GM12878 (cell line): ENCODE measurements around the gene DCTN5. TPM values are rescaled to one million over a fixed set of nuclear protein-coding genes. Genes with fewer than 3 reads are reported as not detected.

Experiments
- ATAC-seq: fragments of 200-7000 bp; cut with Tn5 transposase; 3 replicates; pipeline ENCODE4 v1.9.1; 2020; ENCODE audit warnings: mild to moderate bottlenecking, moderate library complexity
- BruUV-seq: library from RNA; stranded (reverse); fragments of 400-500 nt; replicated peaks from 2 replicates; lab custom pipeline; 2021; lab: Mats Ljungman, UMichigan
- CTCF ChIA-PET: fragments of 300-600 bp; sonication (Branson Sonifier 250); formaldehyde crosslinking; extraction: SDS; loops from one replicate; lab custom pipeline; 2021; ENCODE audit warnings: inconsistent platforms; lab: Yijun Ruan, JAX
- POLR2A ChIA-PET: fragments of 350-600 bp; formaldehyde crosslinking; extraction: SDS; loops from one replicate; lab custom pipeline; 2021; ENCODE audit warnings: inconsistent platforms; lab: Charles Lee
- RAD21 ChIA-PET: fragments of 300-600 bp; sonication (Branson Sonifier 250); formaldehyde crosslinking; loops from one replicate; lab custom pipeline; 2023; ENCODE audit warnings: antibody characterized with exemption; ENCODE audit not compliant: unreplicated experiment; lab: Charles Lee
- SMC1A ChIA-PET: fragments of 300-600 bp; sonication (Branson Sonifier 250); formaldehyde crosslinking; loops from one replicate; lab custom pipeline; 2023; ENCODE audit not compliant: unreplicated experiment, uncharacterized antibody; lab: Charles Lee
- DNase-seq: peaks from one replicate; pipeline ENCODE4 v3.0.0-alpha.2; 2011; ENCODE audit warnings: low read depth, low spot score
- FAIRE-seq: peaks from 3 replicates; lab custom pipeline; 2011; peaks lifted over from hg19 to GRCh38; lab: Jason Lieb, UNC
- H2AFZ ChIP-seq: 2 replicates; pipeline ENCODE4 v1.6.0; 2011; ENCODE audit warnings: low read depth, low read length, control low read depth; ENCODE audit not compliant: control insufficient read depth
- H3K27ac ChIP-seq: 2 replicates; pipeline ENCODE4 v1.5.1; 2011; ENCODE audit warnings: control low read depth; ENCODE audit not compliant: control insufficient read depth, insufficient read depth
- H3K27me3 ChIP-seq, 2 experiments: replicated peaks in 1 of 2; 2 replicates each; pipeline versions ENCODE4 v1.6.0 to v1.6.1; 2011; ENCODE audit warnings: low read length in 1 of 2; ENCODE audit not compliant: control insufficient read depth in 2 of 2, insufficient read depth in 2 of 2
- H3K36me3 ChIP-seq, 2 experiments: 2 replicates each; pipeline ENCODE4 v1.5.1; 2011; ENCODE audit warnings: low read length in 1 of 2; ENCODE audit not compliant: control insufficient read depth in 2 of 2, insufficient read depth in 2 of 2
- H3K4me1 ChIP-seq: 2 replicates; pipeline ENCODE4 v1.6.1; 2011; ENCODE audit warnings: mild to moderate bottlenecking, low read length, moderate library complexity, mixed read lengths; ENCODE audit not compliant: control insufficient read depth, insufficient read depth
- H3K4me2 ChIP-seq: 2 replicates; pipeline ENCODE4 v1.6.0; 2011; ENCODE audit warnings: control low read depth; ENCODE audit not compliant: control insufficient read depth, insufficient read depth
- H3K4me3 ChIP-seq: fragments of 200-600 bp; sonication (generic); 2 replicates; pipeline ENCODE4 v1.5.1; 2016
- H3K79me2 ChIP-seq: 2 replicates; pipeline ENCODE4 v1.6.0; 2011; ENCODE audit warnings: low read length; ENCODE audit not compliant: control insufficient read depth, insufficient read depth
- H3K9ac ChIP-seq: 2 replicates; pipeline ENCODE4 v1.8.0; 2011; ENCODE audit warnings: low read length, control low read depth, mixed read lengths; ENCODE audit not compliant: control insufficient read depth, insufficient read depth
- H3K9me3 ChIP-seq: replicated peaks from 3 replicates; pipeline ENCODE4 v1.5.1; 2011; ENCODE audit warnings: mild to moderate bottlenecking, low read length; ENCODE audit not compliant: control insufficient read depth, insufficient read depth
- H4K20me1 ChIP-seq: 2 replicates; pipeline ENCODE4 v1.6.0; 2011; ENCODE audit not compliant: control insufficient read depth, insufficient read depth
- ETV6 ChIP-seq, 2 experiments: fragments of 450-650 bp in 1 of 2; IDR thresholded peaks in 1 of 2; conservative IDR thresholded peaks in 1 of 2; 2 replicates each; pipeline ENCODE4 v1.6.1; 2014; ENCODE audit warnings: antibody characterized with exemption in 1 of 2, borderline replicate concordance in 1 of 2, low read depth in 1 of 2, mild to moderate bottlenecking in 1 of 2, moderate library complexity in 1 of 2
- FOXM1 ChIP-seq: IDR thresholded peaks from 2 replicates; pipeline ENCODE4 v1.6.1; 2012; ENCODE audit warnings: low read depth, mild to moderate bottlenecking, inconsistent platforms, low read length, moderate library complexity
- JUND ChIP-seq: IDR thresholded peaks from 2 replicates; pipeline ENCODE4 v1.6.1; 2012; ENCODE audit warnings: low read depth, mild to moderate bottlenecking, low read length, improper control_type of control experiment, moderate library complexity
- PAX5 ChIP-seq: IDR thresholded peaks from 2 replicates; pipeline ENCODE4 v1.6.1; 2011; ENCODE audit warnings: low read depth, low read length, borderline replicate concordance
- SIX5 ChIP-seq: IDR thresholded peaks from 2 replicates; pipeline ENCODE4 v1.6.1; 2011; ENCODE audit warnings: mild to moderate bottlenecking, low read depth, low read length, moderate library complexity; ENCODE audit not compliant: severe bottlenecking
- ZBED1 ChIP-seq: IDR thresholded peaks from 2 replicates; pipeline ENCODE4 v1.6.1; 2016; ENCODE audit warnings: borderline replicate concordance
- WGBS: methylation state at CpG from one replicate; pipeline ENCODE4 v1.1.6; 2016; ENCODE audit warnings: low lambda C conversion rate; ENCODE audit not compliant: insufficient replicate concordance, insufficient coverage; ENCODE audit errors: missing lambda C conversion rate; 5-methylcytosine and 5-hydroxymethylcytosine counted together
- in situ Hi-C: fragments of 300-500 bp; cut with MboI; formaldehyde crosslinking; loops from 9 replicates; pipeline ENCODE4 v1.14.3; 2018; ENCODE audit warnings: mixed read lengths
- intact Hi-C: fragments of 100-400 bp; cut with micrococcal nuclease; formaldehyde crosslinking; loops from one replicate; pipeline ENCODE4 v1.14.2; 2022; ENCODE audit not compliant: unreplicated experiment
- polyA plus RNA-seq, 11 experiments: library from polyadenylated mRNA; depleted of rRNA in 4 of 11; unstranded in 6 of 11; stranded (reverse) in 5 of 11; fragments of >200 nt; fragmentation: Nextera tagmentation in 4 of 11; fragmentation: Illumina TruSeq in 1 of 11; extraction: Ambion mirVana in 4 of 11; extraction: Trizol in 1 of 11; gene quantifications; 1 replicate in 1 of 11; 2 replicates in 10 of 11; pipeline versions ENCODE4 v1.2.1 to v1.2.3, GENCODE V29; 2011 to 2016; ENCODE audit warnings: inconsistent platforms in 2 of 11, missing spikeins in 2 of 11, low read depth in 1 of 11
- total RNA-seq, 4 experiments: library from RNA; depleted of rRNA in 3 of 4; stranded (reverse); fragments of >200 nt in 3 of 4; fragmentation: Illumina TruSeq in 1 of 4; extraction: Trizol in 1 of 4; gene quantifications; 2 replicates each; pipeline versions ENCODE4 v1.2.1 to v1.2.3, GENCODE V29; 2013 to 2021
- TF ChIP-seq, protein P1 (sequence below): fragments of 450-650 bp; IDR thresholded peaks from 2 replicates; pipeline ENCODE4 v1.6.1; 2017; ENCODE audit warnings: antibody characterized with exemption, mild to moderate bottlenecking, moderate library complexity
- TF ChIP-seq, protein P2 (sequence below): fragments of 450-650 bp; IDR thresholded peaks from 2 replicates; pipeline ENCODE4 v1.6.1; 2016; ENCODE audit warnings: mild to moderate bottlenecking, moderate library complexity, borderline replicate concordance
- TF ChIP-seq, protein P3 (sequence below): IDR thresholded peaks from 2 replicates; pipeline ENCODE4 v1.6.1; 2012; ENCODE audit warnings: improper control_type of control experiment, low read depth, low read length; ENCODE audit not compliant: insufficient replicate concordance

Gene DCTN5
- total and polyA plus RNA-seq, 10 of the 15 experiments (the other 5 are each of a cell fraction or from before 2014, with no cell fraction given): 49.1 to 153 (median 81.4) TPM

DNA sequence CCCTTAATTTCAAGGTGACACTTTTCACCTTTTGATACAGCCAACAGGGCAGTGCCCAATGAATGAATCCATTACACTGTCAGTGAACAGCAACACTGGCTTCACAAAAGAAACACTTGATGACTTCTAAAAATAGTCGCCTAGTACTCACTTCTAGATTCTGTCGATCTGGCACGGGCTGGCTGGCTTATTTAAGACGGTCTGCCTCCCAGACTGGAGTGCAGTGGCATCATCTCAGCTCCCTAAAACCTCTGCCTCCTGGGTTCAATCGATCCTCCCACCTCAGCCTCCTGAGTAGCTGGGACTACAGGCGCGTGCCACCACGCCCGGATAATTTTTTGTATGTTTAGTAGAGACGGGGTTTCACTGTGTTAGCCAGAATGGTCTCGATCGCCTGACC is 47.1 kb upstream of the DCTN5 start:
- Histone ChIP-seq H3K9ac (no peak overlapping the region), H3K36me3 (peaks cover 6 to 18% of the 10 kb centered on the region in 2 experiments), H4K20me1 (no peaks in the 10 kb centered on the region; the same call in 1 of the 2 replicates), H3K4me1 (peaks cover 16% of the 10 kb centered on the region), H3K79me2 (peaks cover 47% of the 10 kb centered on the region), H3K9me3 (no peaks in the 10 kb centered on the region), H3K4me3 (peak overlapping the region; percentile 82; the same call in 1 of the 2 replicates), H2AFZ (no peak overlapping the region), H3K27me3 (no peaks in the 10 kb centered on the region), H3K27ac (no peak overlapping the region), H3K4me2 (peak overlapping the region; percentile 64)
- WGBS: over 99% methylated on average over 12 of the region's 12 CpGs
- ChIA-PET CTCF (interaction anchor here (1.5 kb wide), 1 partner anchor 34 kb away, joined by 3 read pairs; no protein-coding TSS in a partner anchor), RAD21 (no interaction called here), SMC1A (no interaction called here), POLR2A (no interaction called here)
- DNase-seq: no peak
- ATAC-seq: no peak
- no peak for FAIRE-seq
- in situ Hi-C loops (no loop called here), intact Hi-C loops (no loop called here)
- no TSS peak for BruUV-seq
- TF ChIP-seq FOXM1: no peak
- TF ChIP-seq, protein P1, sequence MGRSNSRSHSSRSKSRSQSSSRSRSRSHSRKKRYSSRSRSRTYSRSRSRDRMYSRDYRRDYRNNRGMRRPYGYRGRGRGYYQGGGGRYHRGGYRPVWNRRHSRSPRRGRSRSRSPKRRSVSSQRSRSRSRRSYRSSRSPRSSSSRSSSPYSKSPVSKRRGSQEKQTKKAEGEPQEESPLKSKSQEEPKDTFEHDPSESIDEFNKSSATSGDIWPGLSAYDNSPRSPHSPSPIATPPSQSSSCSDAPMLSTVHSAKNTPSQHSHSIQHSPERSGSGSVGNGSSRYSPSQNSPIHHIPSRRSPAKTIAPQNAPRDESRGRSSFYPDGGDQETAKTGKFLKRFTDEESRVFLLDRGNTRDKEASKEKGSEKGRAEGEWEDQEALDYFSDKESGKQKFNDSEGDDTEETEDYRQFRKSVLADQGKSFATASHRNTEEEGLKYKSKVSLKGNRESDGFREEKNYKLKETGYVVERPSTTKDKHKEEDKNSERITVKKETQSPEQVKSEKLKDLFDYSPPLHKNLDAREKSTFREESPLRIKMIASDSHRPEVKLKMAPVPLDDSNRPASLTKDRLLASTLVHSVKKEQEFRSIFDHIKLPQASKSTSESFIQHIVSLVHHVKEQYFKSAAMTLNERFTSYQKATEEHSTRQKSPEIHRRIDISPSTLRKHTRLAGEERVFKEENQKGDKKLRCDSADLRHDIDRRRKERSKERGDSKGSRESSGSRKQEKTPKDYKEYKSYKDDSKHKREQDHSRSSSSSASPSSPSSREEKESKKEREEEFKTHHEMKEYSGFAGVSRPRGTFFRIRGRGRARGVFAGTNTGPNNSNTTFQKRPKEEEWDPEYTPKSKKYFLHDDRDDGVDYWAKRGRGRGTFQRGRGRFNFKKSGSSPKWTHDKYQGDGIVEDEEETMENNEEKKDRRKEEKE: no peak
- TF ChIP-seq, protein P2, sequence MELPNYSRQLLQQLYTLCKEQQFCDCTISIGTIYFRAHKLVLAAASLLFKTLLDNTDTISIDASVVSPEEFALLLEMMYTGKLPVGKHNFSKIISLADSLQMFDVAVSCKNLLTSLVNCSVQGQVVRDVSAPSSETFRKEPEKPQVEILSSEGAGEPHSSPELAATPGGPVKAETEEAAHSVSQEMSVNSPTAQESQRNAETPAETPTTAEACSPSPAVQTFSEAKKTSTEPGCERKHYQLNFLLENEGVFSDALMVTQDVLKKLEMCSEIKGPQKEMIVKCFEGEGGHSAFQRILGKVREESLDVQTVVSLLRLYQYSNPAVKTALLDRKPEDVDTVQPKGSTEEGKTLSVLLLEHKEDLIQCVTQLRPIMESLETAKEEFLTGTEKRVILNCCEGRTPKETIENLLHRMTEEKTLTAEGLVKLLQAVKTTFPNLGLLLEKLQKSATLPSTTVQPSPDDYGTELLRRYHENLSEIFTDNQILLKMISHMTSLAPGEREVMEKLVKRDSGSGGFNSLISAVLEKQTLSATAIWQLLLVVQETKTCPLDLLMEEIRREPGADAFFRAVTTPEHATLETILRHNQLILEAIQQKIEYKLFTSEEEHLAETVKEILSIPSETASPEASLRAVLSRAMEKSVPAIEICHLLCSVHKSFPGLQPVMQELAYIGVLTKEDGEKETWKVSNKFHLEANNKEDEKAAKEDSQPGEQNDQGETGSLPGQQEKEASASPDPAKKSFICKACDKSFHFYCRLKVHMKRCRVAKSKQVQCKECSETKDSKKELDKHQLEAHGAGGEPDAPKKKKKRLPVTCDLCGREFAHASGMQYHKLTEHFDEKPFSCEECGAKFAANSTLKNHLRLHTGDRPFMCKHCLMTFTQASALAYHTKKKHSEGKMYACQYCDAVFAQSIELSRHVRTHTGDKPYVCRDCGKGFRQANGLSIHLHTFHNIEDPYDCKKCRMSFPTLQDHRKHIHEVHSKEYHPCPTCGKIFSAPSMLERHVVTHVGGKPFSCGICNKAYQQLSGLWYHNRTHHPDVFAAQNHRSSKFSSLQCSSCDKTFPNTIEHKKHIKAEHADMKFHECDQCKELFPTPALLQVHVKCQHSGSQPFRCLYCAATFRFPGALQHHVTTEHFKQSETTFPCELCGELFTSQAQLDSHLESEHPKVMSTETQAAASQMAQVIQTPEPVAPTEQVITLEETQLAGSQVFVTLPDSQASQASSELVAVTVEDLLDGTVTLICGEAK: no peak
- no peak for TF ChIP-seq PAX5
- no peak for TF ChIP-seq JUND
- TF ChIP-seq ZBED1: no peak
- TF ChIP-seq SIX5: no peak
- TF ChIP-seq, protein P3, sequence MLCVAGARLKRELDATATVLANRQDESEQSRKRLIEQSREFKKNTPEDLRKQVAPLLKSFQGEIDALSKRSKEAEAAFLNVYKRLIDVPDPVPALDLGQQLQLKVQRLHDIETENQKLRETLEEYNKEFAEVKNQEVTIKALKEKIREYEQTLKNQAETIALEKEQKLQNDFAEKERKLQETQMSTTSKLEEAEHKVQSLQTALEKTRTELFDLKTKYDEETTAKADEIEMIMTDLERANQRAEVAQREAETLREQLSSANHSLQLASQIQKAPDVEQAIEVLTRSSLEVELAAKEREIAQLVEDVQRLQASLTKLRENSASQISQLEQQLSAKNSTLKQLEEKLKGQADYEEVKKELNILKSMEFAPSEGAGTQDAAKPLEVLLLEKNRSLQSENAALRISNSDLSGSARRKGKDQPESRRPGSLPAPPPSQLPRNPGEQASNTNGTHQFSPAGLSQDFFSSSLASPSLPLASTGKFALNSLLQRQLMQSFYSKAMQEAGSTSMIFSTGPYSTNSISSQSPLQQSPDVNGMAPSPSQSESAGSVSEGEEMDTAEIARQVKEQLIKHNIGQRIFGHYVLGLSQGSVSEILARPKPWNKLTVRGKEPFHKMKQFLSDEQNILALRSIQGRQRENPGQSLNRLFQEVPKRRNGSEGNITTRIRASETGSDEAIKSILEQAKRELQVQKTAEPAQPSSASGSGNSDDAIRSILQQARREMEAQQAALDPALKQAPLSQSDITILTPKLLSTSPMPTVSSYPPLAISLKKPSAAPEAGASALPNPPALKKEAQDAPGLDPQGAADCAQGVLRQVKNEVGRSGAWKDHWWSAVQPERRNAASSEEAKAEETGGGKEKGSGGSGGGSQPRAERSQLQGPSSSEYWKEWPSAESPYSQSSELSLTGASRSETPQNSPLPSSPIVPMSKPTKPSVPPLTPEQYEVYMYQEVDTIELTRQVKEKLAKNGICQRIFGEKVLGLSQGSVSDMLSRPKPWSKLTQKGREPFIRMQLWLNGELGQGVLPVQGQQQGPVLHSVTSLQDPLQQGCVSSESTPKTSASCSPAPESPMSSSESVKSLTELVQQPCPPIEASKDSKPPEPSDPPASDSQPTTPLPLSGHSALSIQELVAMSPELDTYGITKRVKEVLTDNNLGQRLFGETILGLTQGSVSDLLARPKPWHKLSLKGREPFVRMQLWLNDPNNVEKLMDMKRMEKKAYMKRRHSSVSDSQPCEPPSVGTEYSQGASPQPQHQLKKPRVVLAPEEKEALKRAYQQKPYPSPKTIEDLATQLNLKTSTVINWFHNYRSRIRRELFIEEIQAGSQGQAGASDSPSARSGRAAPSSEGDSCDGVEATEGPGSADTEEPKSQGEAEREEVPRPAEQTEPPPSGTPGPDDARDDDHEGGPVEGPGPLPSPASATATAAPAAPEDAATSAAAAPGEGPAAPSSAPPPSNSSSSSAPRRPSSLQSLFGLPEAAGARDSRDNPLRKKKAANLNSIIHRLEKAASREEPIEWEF: no peak
- TF ChIP-seq ETV6 (conservative IDR thresholded peaks at IDR 0.05 in 1 of 2, IDR thresholded peaks at IDR 0.05 in 1 of 2; ENCODE audit: borderline replicate concordance in 1 of 2, low read depth in 1 of 2): no peak
